Testis (tissue), 3 donors: ENCODE data around the gene SEMA3F. TPM values are rescaled to one million over a fixed set of nuclear protein-coding genes. Genes with fewer than 3 reads are reported as not detected.

Experiments
- DNase-seq: peaks from one replicate; pipeline ENCODE4 v3.0.0-alpha.2; 2019
- H3K27ac ChIP-seq, 2 donors: fragments of 200-600 bp; sonication (generic); one replicate each; pipeline ENCODE4 v1.5.1; 2019
- H3K27me3 ChIP-seq: fragments of 200-600 bp; sonication (generic); one replicate; pipeline ENCODE4 v1.5.1; 2019
- H3K36me3 ChIP-seq: fragments of 200-600 bp; sonication (generic); one replicate; pipeline ENCODE4 v1.5.1; 2017; ENCODE audit warnings: low read depth; ENCODE audit errors: missing control alignments
- H3K4me1 ChIP-seq: fragments of 200-600 bp; sonication (generic); one replicate; pipeline ENCODE4 v1.5.1; 2019
- H3K4me3 ChIP-seq, 2 donors: fragments of 200-600 bp; sonication (generic); one replicate each; pipeline ENCODE4 v1.5.1; 2017 to 2019
- H3K9me3 ChIP-seq: fragments of 200-600 bp; sonication (generic); one replicate; pipeline ENCODE4 v1.5.1; 2017
- POLR2A ChIP-seq: fragments of 450-650 bp; IDR thresholded peaks from one replicate; pipeline ENCODE4 v1.6.1; 2017; ENCODE audit warnings: antibody characterized with exemption, mild to moderate bottlenecking, moderate library complexity
- WGBS, 2 donors: methylation state at CpG; one replicate each; pipeline ENCODE4 v1.1.5; 2018; 5-methylcytosine and 5-hydroxymethylcytosine counted together
- intact Hi-C: fragments of 100-400 bp; cut with DNase I; formaldehyde crosslinking; loops from one replicate; pipeline ENCODE4 v1.15.1; 2023; ENCODE audit warnings: low total_unique reads
- polyA plus RNA-seq: library from polyadenylated mRNA; stranded (reverse); fragments of 350-450 nt; fragmentation: Illumina TruSeq; extraction: RNeasy Lipid Tissue Mini Kit (QIAGEN cat#74804); gene quantifications from one replicate; pipeline ENCODE4 v1.2.3, GENCODE V29; 2014; ENCODE audit warnings: low read depth, low replicate concordance; ENCODE audit not compliant: insufficient read depth
- total RNA-seq, 2 donors: library from RNA; depleted of rRNA; stranded (reverse); fragments of >200 nt; gene quantifications; one replicate each; pipeline ENCODE4 v1.2.3, GENCODE V29; 2016
- TF ChIP-seq, protein P1 (sequence below), 3 experiments: fragments of 450-650 bp in 2 of 3; fragments of 200-600 bp in 1 of 3; sonication (generic) in 1 of 3; IDR thresholded peaks; one replicate each; pipeline ENCODE4 v1.5.1; 2016 to 2019; ENCODE audit warnings: antibody characterized with exemption in 3 of 3, mild to moderate bottlenecking in 2 of 3, moderate library complexity in 1 of 3

The SEMA3F gene
- total and polyA plus RNA-seq, 3 donors from 2014 or later = 6.9 to 8.3 (median 7.5) TPM

DNA sequence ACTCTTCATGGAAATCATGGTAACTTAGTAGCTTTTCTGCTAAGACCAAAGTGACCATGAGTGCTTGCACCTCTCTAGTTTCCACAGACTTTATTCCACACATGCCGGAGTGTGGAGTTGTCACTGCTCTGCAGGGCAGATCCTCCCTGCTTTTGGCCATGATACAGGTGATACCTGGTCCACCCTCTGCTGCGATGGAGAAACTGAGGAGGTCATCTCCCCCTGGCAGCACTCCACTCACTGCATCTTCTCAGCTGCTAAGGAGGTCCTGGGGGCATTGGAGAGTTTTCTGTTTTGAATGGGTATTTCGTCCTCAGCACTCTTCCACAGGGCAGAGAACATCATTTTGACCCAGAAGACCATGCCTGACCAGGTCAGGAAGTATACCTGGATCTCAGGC is 35.3 kb upstream of the SEMA3F start:
- no peak for DNase-seq
- TF ChIP-seq POLR2A = no peak
- TF ChIP-seq, protein P1, sequence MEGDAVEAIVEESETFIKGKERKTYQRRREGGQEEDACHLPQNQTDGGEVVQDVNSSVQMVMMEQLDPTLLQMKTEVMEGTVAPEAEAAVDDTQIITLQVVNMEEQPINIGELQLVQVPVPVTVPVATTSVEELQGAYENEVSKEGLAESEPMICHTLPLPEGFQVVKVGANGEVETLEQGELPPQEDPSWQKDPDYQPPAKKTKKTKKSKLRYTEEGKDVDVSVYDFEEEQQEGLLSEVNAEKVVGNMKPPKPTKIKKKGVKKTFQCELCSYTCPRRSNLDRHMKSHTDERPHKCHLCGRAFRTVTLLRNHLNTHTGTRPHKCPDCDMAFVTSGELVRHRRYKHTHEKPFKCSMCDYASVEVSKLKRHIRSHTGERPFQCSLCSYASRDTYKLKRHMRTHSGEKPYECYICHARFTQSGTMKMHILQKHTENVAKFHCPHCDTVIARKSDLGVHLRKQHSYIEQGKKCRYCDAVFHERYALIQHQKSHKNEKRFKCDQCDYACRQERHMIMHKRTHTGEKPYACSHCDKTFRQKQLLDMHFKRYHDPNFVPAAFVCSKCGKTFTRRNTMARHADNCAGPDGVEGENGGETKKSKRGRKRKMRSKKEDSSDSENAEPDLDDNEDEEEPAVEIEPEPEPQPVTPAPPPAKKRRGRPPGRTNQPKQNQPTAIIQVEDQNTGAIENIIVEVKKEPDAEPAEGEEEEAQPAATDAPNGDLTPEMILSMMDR (IDR thresholded peaks at IDR 0.05) = no peak
- H3K4me1 ChIP-seq = peaks cover 14% of the 10 kb centered on the region
- H3K9me3 ChIP-seq = no peaks in the 10 kb centered on the region
- H3K27ac ChIP-seq = no peak overlapping the region
- WGBS, 2 donors = 83 to 88% methylated on average over 3 of the region's 3 CpGs
- no peaks in the 10 kb centered on the region for H3K36me3 ChIP-seq
- intact Hi-C loops = loop anchor here (5.0 kb wide), 1 partner anchor 68 kb away; no protein-coding TSS in a partner anchor
- H3K4me3 ChIP-seq = no peak overlapping the region
- no peaks in the 10 kb centered on the region for H3K27me3 ChIP-seq

DNA sequence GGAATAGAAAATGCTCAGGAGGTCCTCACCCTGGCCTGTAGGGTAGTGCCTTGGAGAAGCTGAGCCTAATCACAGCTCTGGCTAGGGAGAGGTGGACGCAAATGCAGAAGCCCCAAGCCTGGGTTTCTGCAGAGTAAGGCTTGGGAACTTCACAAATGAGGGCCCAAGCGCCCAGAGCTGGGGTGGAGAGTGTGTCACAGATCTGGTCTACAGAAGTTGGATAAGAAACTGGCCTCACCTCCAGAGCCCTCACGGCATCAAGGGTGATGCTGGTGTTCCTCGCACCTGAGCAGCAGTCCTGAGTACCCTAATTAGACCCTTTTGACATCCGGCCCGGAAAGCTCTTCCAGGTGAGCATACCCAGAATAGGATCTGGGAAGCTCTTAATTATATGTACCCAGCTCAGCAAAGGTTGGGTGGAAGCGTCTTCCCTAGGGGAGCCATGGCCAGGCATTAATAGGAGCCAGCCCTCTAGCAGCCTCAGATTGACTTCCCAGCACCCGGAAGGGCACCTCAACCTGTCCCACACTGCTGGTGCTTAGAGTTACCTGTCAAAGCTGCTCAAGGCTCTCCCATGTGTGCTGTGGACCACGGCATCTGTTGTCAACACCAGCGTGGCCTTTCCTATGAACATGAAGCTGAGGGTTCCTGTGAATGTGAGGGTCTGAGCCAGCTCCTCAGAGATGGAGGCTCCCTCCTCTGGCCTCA is 34.6 kb upstream of the SEMA3F start:
- intact Hi-C loops = loop anchor here (5.0 kb wide), 1 partner anchor 67 kb away; no protein-coding TSS in a partner anchor
- Histone ChIP-seq H3K4me1 (peaks cover 21% of the 10 kb centered on the region), H3K4me3 (no peak overlapping the region), H3K36me3 (no peaks in the 10 kb centered on the region), H3K9me3 (no peaks in the 10 kb centered on the region), H3K27me3 (no peaks in the 10 kb centered on the region), H3K27ac (no peak overlapping the region)
- 78 to 80% methylated on average over 4 to 10 of the region's 10 CpGs for WGBS, 2 donors
- no peak for TF ChIP-seq POLR2A
- TF ChIP-seq, protein P1 (IDR thresholded peaks at IDR 0.05) = no peak
- no peak for DNase-seq

DNA sequence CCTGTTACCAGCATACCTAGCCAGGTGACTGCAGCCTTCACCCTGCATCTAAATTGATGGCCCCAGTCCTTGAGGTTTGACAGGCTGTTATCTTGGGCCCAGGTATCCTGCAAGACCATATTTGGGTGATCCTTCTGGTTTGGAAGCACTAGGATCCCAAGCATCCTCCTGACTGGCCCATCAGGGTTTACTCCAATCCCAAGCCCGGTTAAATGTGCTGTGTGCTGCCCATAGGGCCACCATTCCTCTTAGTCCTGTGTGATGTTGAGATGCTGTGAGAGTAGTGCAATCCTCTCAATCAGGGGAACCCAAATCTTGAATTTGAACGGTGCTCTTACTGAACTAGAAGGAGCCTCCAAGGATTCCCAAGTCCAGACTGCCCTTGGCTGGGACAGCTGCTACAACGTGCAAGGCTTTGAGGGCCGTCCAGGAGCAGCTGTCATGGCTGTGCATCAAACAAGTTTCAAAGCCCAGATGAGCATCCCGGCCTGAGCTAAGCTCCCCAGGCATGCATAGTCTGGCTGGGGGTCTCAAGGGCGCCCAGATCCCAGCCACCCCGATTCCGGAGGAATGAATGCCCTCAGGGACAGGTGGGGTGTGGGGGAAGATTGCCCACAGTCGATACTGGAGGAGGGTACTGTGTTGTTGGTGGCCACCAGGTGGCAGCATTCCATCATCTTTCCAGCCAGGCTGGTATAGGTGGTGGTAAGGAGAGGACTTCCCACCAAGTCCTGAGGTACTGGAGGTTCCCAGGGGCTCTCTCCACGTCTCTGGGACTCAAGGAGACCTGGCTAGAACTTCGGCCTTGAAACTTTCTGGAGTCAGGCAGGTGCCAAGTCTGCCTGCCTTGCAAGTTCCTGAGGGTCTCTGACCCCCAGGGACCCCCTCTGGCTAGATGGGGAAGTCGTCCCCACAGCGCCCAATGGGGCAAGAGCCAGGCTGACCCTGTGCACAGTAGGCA is 33.8 kb upstream of the SEMA3F start:
- no peak for TF ChIP-seq POLR2A
- TF ChIP-seq, protein P1 (IDR thresholded peaks at IDR 0.05) = peak; percentile 78 to 86 (median 84)
- H3K36me3 ChIP-seq = no peaks in the 10 kb centered on the region

DNA sequence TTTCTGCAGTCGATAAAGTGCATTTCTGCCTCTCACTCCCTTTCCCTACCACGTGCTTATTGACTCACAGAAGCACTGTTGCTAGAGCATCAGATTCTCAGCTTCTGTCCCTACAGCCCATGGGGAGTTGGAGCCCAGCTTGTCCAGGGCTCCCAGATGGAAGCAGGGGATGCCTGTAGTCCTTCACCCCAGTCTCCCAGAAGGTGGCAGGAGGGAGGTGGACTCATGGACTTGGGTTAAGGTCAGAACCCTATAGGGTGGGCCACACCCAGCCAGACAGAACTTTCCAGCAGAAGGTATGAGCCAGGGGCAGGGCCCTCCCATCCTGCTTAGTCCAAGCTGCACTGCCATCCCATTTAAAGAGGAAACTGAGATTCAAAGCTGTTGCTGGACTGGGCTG is 33.1 kb upstream of the SEMA3F start:
- H3K36me3 ChIP-seq = no peaks in the 10 kb centered on the region
- intact Hi-C loops = loop anchor here (5.0 kb wide), 1 partner anchor 65 kb away; no protein-coding TSS in a partner anchor
- peaks cover 36% of the 10 kb centered on the region for H3K4me1 ChIP-seq
- H3K4me3 ChIP-seq = no peak overlapping the region
- 46 to 53% methylated on average over 2 of the region's 2 CpGs for WGBS, 2 donors
- no peak for DNase-seq
- H3K9me3 ChIP-seq = no peaks in the 10 kb centered on the region
- no peak overlapping the region for H3K27ac ChIP-seq
- TF ChIP-seq POLR2A = no peak
- no peaks in the 10 kb centered on the region for H3K27me3 ChIP-seq

More for the DNA sequence above, 33.8 kb upstream of the SEMA3F start:
- intact Hi-C loops = loop anchor here (5.0 kb wide), 1 partner anchor 66 kb away; no protein-coding TSS in a partner anchor
- H3K27me3 ChIP-seq = no peaks in the 10 kb centered on the region
- peaks cover 29% of the 10 kb centered on the region for H3K4me1 ChIP-seq
- WGBS, 2 donors = 43 to 52% methylated on average over 7 to 13 of the region's 13 CpGs
- DNase-seq = peak; percentile 74
- no peak overlapping the region for H3K27ac ChIP-seq
- no peak overlapping the region for H3K4me3 ChIP-seq
- no peaks in the 10 kb centered on the region for H3K9me3 ChIP-seq
